H1 (cell line): ENCODE measurements around the gene SH2B2.

Experiments used
- CBX8 ChIP-seq: fragments of 300-800, 300-1000 bp; sonication (generic); IDR thresholded peaks from 2 replicates; pipeline ENCODE4 v1.7.1; 2016; ENCODE audit warnings: low read depth, low read length, borderline replicate concordance
- CEBPB ChIP-seq: IDR thresholded peaks from 2 replicates; pipeline ENCODE4 v1.6.1; 2012; ENCODE audit warnings: low read depth, low read length
- EZH2 ChIP-seq: fragments of 200-600 bp; sonication (generic); IDR thresholded peaks from 2 replicates; pipeline ENCODE4 v1.7.1; 2012; ENCODE audit warnings: low read depth, mild to moderate bottlenecking, moderate library complexity, low read length, inconsistent platforms; ENCODE audit not compliant: severe bottlenecking
- GABPA ChIP-seq: IDR thresholded peaks from 2 replicates; pipeline ENCODE4 v1.6.1; 2011; ENCODE audit warnings: mild to moderate bottlenecking, low read length, moderate library complexity, borderline replicate concordance; ENCODE audit not compliant: insufficient read depth
- HDAC6 ChIP-seq: IDR thresholded peaks from one replicate; pipeline ENCODE4 v1.7.1; 2012; ENCODE audit warnings: low read depth, mild to moderate bottlenecking, inconsistent platforms, low read length, moderate library complexity
- POLR2A ChIP-seq, 2 experiments: IDR thresholded peaks; 1 replicate in 1 of 2; 2 replicates in 1 of 2; pipeline ENCODE4 v1.6.1; 2011; ENCODE audit warnings: low read depth in 2 of 2, low read length in 2 of 2, mild to moderate bottlenecking in 2 of 2; ENCODE audit errors: control extremely low read depth in 1 of 2
- POLR2AphosphoS5 ChIP-seq: IDR thresholded peaks from 2 replicates; pipeline ENCODE4 v1.6.1; 2011; ENCODE audit warnings: low read depth, low read length
- RFX5 ChIP-seq: IDR thresholded peaks from 2 replicates; pipeline ENCODE4 v1.6.1; 2011; ENCODE audit warnings: low read depth, low read length, improper control_type of control experiment, borderline replicate concordance
- SIN3A ChIP-seq, 2 experiments: IDR thresholded peaks in 1 of 2; conservative IDR thresholded peaks in 1 of 2; 2 replicates each; pipeline ENCODE4 v1.6.1; 2011 to 2012; ENCODE audit warnings: low read length in 2 of 2, improper control_type of control experiment in 1 of 2, low read depth in 1 of 2, mild to moderate bottlenecking in 1 of 2
- SP1 ChIP-seq: IDR thresholded peaks from 2 replicates; pipeline ENCODE4 v1.6.1; 2011; ENCODE audit warnings: low read depth, low read length
- SRF ChIP-seq: IDR thresholded peaks from 2 replicates; pipeline ENCODE4 v1.6.1; 2011; ENCODE audit warnings: mild to moderate bottlenecking, low read depth, low read length, moderate library complexity
- SUZ12 ChIP-seq: fragments of 200-600 bp; sonication (generic); IDR thresholded peaks from 2 replicates; pipeline ENCODE4 v1.6.1; 2012; ENCODE audit warnings: mild to moderate bottlenecking, inconsistent platforms, low read length, moderate library complexity, mixed read lengths
- TAF1 ChIP-seq: IDR thresholded peaks from 2 replicates; pipeline ENCODE4 v1.6.1; 2011; ENCODE audit warnings: mild to moderate bottlenecking, low read depth, low read length
- TF ChIP-seq, protein P1 (sequence below), 3 experiments: IDR thresholded peaks; 1 replicate in 2 of 3; 2 replicates in 1 of 3; pipeline versions ENCODE4 v1.5.1 to v1.6.1; 2011; ENCODE audit warnings: low read length in 3 of 3, mild to moderate bottlenecking in 3 of 3, inconsistent platforms in 2 of 3, low read depth in 1 of 3, moderate library complexity in 1 of 3; ENCODE audit not compliant: insufficient read depth in 1 of 3; ENCODE audit errors: control extremely low read depth in 1 of 3

- TF ChIP-seq SIN3A (conservative IDR thresholded peaks at IDR 0.05 in 1 of 2, IDR thresholded peaks at IDR 0.05 in 1 of 2; ENCODE audit: low read depth in 1 of 2, low read length in 2 of 2) (no peak), HDAC6 (no peak), POLR2A (IDR thresholded peaks at IDR 0.05; ENCODE audit: control extremely low read depth in 1 of 2, low read depth in 2 of 2, low read length in 2 of 2) (no peak), TAF1 (no peak), SUZ12 (no peak), CEBPB (no peak), EZH2 (no peak), GABPA (no peak), CBX8 (no peak), RFX5 (no peak), SRF (no peak), SP1 (no peak), POLR2AphosphoS5 (no peak)
- TF ChIP-seq, protein P1, sequence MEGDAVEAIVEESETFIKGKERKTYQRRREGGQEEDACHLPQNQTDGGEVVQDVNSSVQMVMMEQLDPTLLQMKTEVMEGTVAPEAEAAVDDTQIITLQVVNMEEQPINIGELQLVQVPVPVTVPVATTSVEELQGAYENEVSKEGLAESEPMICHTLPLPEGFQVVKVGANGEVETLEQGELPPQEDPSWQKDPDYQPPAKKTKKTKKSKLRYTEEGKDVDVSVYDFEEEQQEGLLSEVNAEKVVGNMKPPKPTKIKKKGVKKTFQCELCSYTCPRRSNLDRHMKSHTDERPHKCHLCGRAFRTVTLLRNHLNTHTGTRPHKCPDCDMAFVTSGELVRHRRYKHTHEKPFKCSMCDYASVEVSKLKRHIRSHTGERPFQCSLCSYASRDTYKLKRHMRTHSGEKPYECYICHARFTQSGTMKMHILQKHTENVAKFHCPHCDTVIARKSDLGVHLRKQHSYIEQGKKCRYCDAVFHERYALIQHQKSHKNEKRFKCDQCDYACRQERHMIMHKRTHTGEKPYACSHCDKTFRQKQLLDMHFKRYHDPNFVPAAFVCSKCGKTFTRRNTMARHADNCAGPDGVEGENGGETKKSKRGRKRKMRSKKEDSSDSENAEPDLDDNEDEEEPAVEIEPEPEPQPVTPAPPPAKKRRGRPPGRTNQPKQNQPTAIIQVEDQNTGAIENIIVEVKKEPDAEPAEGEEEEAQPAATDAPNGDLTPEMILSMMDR (IDR thresholded peaks at IDR 0.05; ENCODE audit: control extremely low read depth in 1 of 3, insufficient read depth in 1 of 3, low read depth in 1 of 3, low read length in 3 of 3), result no peak
These were observed 6.1 kb upstream of the SH2B2 start for GRCh38 chr7:102280521-102280920.
